NCI-H748 treated with DMSO at 0.1 percent for 48 hours (cell line): ENCODE data around the gene MT1X.
"Not testable (repeated sequence)": the region's sequence is repeated elsewhere in the genome, so short reads cannot be mapped to it uniquely, and the experiment has no call there.

Source experiments
- DNase-seq: peaks from one replicate; lab custom pipeline; 2025; lab: John Stamatoyannopoulos, UW

MT1X gene

GRCh38 chr16:56653218-56653617, 29.1 kb upstream of the MT1X start:
- no peak for DNase-seq

GRCh38 chr16:56657555-56658326, 24.5 kb upstream of the MT1X start, which contains the start of gene MT1F:
Gene MT1F (plus strand): TSS chr16:56657959. CDS start chr16:56658059, 100 bp downstream.
- peak; percentile 11 for DNase-seq

- no peak for DNase-seq
Measured at GRCh38 chr16:56658327-56658875, 23.9 kb upstream of the MT1X start.

GRCh38 chr16:56662357-56663354, 19.6 kb upstream of the MT1X start:
- no peak for DNase-seq

GRCh38 chr16:56664506-56664905, 17.8 kb upstream of the MT1X start:
- DNase-seq: no peak

- not testable (repeated sequence) for DNase-seq
Measured at GRCh38 chr16:56665286-56666261, 16.7 kb upstream of the MT1X start.

GRCh38 chr16:56667581-56668571, 14.4 kb upstream of the MT1X start, which contains the start of gene MT1G:
Gene MT1G (minus strand): TSS chr16:56668065. CDS start chr16:56667993, 72 bp downstream.
- DNase-seq: no peak

GRCh38 chr16:56669005-56669839, 13.0 kb upstream of the MT1X start, which contains the start of gene MT1H:
Gene MT1H (plus strand): TSS chr16:56669814. CDS start chr16:56669885, 71 bp downstream.
- no peak for DNase-seq

- DNase-seq: no peak
Measured at GRCh38 chr16:56669840-56670619, 12.2 kb upstream of the MT1X start.

- no peak for DNase-seq
Measured at GRCh38 chr16:56670620-56670934, 11.7 kb upstream of the MT1X start.

- not testable (repeated sequence) for DNase-seq
Measured at GRCh38 chr16:56671691-56672090, 10.6 kb upstream of the MT1X start.

- not testable (repeated sequence) for DNase-seq
Measured at GRCh38 chr16:56672171-56672570, 10.1 kb upstream of the MT1X start.

- DNase-seq: no peak
Measured at GRCh38 chr16:56672761-56673536, 9.3 kb upstream of the MT1X start.

- no peak for DNase-seq
Measured at GRCh38 chr16:56673921-56674320, 8.3 kb upstream of the MT1X start.

GRCh38 chr16:56674570-56674969, 7.7 kb upstream of the MT1X start:
- DNase-seq: not testable (repeated sequence)

- no peak for DNase-seq
Measured at GRCh38 chr16:56675685-56676210, 6.5 kb upstream of the MT1X start.

GRCh38 chr16:56677474-56677873, 4.8 kb upstream of the MT1X start:
- no peak for DNase-seq
